GM21576 (cell line): ENCODE measurements around the gene CBLL2.
"Not testable (repeated sequence)": the region's sequence is repeated elsewhere in the genome, so short reads cannot be mapped to it uniquely, and the experiment has no call there.

Experiments used
- ATAC-seq: cut with Tn5 transposase; IDR thresholded peaks from one replicate; pipeline ENCODE4 v1.9.1; 2021; ENCODE audit warnings: mild to moderate bottlenecking, moderate library complexity; ENCODE audit not compliant: unreplicated experiment

The CBLL2 gene, protein sequence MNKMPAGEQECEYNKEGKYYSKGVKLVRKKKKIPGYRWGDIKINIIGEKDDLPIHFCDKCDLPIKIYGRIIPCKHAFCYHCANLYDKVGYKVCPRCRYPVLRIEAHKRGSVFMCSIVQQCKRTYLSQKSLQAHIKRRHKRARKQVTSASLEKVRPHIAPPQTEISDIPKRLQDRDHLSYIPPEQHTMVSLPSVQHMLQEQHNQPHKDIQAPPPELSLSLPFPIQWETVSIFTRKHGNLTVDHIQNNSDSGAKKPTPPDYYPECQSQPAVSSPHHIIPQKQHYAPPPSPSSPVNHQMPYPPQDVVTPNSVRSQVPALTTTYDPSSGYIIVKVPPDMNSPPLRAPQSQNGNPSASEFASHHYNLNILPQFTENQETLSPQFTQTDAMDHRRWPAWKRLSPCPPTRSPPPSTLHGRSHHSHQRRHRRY

DNA sequence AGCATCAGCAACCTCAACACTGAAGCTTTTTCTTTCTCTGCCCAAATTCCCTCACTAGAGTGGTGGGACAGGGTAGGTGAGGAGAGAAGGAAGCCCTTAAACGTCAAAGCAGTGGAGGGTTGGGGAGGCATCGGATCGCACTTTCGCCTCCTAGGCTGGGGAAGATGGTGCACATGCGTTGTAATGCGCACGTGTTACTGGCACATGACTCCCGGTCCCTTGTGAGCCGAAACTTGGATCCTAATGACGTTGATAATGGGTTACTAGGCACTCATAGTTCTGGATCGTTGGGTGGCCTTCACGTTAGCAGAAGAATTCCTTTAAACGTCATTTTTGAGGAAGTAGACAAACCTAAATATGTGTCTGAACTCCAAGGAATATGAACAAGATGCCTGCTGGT, at the start of gene CBLL2:
CBLL2 (plus strand) TSS at position 301 of the 400 bp plus-strand sequence; CDS start at position 380, 79 bp downstream.
- no peak for ATAC-seq

DNA sequence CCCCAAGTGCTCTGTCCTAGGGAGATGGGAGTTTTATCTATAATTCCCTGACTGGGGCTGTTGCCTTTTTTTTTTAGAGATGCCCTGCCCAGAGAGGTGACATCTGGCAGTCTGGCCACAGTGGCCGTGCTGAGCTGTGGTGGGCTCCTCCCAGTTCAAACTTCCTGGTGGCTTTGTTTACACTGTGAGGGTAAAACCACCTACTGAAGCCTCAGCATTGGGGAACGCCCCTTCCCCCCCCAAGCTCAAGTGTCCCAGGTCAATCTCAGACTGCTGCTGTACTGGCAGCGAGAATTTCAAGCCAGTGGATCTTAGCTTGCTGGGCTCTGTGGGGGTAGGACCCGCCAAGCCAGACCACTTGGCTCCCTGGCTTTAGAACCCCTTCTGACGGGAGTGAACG, 38.3 kb upstream of the CBLL2 start:
- no peak for ATAC-seq

DNA sequence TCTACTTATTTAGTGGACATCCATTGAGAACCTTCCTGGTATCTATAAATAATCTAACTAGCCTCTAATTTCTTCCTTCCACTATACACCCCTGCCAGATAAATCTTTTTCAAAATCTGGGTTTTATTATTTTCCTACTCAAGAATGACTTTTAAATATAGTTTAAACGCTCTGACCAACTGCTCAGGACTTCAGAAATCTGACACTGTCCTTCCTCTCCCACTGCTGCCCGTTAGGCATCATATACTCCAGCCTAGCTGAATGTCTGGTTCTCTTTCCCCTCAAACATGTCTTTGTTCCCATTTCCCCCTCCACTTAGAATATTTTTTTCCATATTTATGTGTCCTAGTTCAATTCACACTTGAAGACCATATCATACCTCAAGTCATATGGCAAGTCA, 35.2 kb upstream of the CBLL2 start:
- no peak for ATAC-seq

DNA sequence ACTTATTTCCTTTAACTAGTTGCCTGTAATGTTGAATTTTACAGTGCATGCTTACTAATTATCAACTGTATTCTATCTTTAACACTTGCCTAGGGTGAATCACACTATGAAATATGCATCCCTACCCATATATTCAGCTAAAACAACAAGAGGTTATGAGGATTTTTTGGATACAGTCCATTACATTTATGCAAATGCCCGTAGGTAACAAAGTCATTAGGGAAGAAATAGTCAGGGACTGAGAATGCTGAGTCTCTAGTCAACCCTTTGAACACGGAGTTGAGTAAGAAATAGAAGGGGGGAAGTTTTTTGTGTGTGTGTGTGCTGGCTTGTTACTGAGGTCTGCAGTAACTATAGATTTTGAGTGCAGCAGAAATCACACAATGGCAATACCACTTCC, 26.1 kb upstream of the CBLL2 start:
- no peak for ATAC-seq

DNA sequence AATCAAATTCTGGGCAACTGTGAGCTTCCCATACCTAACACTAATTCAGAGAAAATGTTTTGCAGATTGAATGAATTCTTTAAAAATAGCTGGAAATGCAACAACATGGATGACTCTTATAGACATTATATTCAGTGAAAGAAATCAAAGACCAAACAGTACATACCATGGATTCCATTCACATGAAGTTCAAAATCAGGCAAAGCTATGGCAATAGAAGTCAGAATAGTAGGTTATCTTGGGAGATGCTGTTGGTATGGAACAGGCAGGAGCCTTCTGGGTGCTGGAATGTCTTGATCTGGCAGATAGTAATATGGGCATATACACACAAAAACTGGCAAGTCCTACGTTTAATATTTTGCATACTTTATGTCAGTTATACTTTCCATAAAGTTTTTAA, 25.5 kb upstream of the CBLL2 start:
- no peak for ATAC-seq

DNA sequence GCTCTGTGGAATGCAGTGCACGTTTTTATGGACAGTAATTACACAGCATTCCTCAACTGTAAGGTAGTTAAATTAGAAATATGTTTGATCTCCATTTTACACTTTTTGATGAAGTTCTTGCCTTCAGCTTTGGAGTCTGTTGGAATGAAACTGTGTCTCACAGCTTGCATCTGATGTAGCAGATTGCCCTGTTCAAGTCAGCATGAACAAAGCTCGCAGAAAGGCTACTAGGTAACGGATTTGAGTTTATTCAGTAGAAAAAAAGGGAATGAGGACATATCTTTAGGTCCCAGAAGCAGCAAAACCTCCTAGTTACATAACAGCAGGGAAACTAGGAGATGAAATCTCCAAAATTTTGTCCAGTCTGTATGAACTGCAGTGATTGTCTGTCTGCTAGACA, 24.3 kb upstream of the CBLL2 start:
- ATAC-seq = no peak

DNA sequence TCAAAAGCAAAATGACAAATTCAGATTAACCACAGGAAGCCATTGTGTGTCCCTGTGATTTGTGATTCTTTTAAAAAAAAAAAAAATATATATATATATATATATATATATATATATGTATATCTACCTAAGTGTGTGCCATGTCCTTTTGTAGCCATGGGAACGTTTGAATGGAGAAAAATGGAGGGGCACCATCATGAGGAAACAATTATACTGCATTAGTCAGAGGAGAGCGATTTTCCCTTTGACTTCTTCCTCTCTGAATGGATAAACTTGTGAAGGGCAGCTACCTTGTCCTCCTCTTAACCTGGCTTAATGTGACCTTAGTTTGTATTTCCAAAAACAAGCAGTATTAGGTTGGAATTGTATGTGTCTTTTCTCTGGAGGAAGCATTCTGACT, 23.3 kb upstream of the CBLL2 start:
- ATAC-seq = no peak

DNA sequence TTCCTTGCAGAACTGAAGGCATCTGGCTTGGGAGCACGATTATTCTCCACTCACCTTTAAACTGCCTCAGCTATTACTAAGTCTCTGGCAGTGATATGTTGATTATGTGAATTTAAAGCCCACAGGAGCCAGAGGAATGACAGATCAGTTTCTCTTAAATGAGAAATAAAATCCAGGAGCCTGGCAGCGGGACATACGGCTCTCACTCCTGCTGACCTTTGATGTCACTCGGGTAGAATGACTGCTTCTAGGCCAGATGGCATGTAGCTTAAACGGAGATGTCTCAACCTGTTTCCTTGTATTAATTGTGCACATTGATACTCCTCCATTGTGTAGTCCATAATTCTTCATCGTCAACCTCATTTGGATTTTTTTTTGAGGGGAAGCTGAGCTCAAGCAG, 4.0 kb upstream of the CBLL2 start:
- ATAC-seq = no peak

DNA sequence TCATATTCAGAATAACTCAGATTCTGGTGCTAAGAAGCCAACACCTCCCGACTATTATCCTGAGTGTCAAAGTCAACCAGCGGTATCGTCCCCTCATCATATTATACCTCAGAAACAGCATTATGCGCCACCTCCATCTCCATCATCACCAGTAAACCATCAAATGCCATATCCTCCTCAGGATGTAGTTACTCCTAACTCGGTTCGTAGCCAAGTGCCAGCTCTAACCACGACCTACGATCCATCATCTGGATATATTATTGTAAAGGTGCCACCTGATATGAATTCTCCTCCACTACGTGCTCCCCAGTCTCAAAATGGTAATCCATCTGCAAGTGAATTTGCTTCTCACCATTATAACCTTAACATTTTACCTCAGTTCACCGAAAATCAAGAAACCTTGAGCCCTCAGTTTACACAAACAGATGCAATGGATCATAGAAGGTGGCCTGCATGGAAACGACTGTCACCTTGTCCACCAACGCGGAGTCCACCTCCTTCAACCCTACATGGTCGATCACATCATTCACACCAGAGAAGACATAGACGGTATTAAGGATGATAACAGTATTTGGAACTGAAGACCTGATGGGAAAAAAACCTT, 1.1 kb downstream of the CBLL2 start:
- no peak for ATAC-seq

DNA sequence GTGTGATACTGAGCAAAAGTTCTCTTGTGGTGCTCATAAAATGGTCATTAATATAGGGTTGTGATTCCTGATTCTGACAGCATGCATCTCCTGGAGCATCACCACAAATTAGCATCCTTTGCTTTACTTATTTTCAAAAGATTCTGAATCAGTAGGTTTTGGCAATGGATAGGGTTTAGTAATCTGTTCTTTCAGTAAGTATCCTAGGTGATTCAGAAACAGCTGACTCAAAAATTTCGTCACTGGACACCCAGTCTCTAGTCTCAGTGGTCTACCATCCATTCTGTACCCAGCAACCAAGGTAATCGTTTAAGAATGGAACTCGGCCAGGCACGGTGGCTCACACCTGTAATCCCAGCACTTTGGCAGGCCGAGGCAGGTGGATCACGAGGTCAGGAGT, 4.1 kb downstream of the CBLL2 start:
- no peak for ATAC-seq

DNA sequence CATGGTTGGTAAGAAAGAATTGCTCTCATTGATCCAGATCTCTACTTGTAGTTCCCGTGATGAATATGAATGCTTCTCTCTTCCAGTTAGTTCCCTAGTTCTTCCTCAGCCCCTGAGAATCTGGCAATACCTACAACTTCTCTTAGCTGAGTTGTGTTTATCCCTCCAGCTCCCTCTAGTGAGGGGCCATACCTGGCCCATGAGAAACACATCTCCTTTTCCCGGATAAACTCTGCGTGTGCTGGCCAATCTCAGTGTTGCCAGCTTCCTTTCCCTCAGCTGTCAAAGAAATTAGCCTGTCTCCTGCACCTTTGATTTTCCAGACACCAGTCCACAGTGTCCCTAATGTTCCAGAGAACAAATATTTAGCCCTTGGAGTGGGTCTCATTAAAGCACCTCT, 5.7 kb downstream of the CBLL2 start:
- no peak for ATAC-seq

DNA sequence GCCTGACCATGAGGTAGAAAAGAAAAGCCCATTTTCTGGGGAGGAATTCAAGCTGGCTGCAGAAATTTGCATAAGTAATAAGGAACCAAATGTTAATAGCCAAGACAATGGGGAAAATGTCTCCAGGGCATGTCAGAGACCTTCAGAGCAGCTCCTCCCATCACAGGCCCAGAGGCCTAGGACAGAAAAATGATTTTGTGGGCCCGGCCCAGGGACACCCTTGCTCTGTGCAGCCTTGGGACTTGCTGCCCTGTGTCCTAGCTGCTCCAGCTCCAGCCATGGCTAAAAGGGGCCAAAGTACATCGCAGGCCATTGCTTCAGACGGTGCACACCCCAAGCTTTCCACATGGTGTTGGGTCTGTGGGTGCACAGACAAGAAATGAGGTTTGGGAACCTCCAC, 16.5 kb downstream of the CBLL2 start:
- not testable (repeated sequence) for ATAC-seq

DNA sequence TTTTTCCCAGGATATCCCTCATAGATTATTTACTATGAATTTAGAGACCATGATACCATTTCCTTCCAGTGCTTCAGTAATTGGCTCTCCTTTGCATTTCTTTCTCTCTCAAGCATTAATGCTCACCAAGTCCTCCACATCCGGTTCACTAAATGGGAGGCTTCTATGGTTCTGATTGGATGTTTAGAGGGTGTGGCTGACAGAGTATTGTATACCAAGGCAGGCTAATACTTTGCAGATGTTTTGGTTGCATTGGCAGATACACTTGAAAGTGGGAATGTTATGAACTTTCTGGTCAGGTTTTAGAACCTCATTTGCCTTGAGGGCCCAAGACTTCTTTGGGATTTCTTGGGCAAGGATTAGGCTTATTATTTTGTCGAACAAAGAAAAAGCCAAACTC, 24.2 kb downstream of the CBLL2 start:
- ATAC-seq = no peak

DNA sequence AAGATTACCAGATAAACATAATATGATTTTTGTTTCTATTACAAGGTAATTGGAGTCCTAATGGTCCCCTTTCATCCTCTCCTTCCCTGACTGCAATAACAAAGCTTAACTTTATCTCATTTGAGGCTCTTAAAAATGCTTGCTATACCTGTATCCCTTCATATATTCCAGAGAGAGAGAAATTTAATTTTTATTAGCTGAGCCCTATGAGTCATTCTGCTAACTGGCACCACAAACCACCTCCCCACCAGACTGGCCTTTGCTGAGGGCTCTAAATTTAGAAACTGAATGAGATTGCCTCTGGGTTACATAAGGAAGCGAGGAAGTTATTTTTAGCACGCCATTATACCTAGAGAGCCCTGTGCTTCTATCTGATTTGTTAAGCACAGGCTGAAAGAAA, 27.4 kb downstream of the CBLL2 start:
- ATAC-seq = peak; percentile 97

DNA sequence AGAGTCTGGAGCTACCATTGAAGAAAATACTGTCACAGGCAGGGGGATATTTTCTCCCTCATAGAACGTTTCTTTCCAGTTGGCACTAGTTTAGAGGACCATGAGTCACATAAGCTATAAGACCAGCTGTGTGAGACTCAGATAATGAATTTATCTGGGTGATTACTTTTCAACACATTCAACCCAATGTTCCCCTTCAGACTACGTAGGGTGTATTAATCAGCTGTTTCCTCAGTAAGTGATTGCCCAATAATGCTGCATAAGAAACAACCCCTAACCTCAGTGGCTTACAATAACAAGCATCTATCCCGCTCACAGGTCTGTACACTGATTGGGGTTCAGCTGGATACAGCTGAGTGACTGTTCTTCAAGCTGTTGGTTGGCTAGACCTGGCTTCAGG, 38.1 kb downstream of the CBLL2 start:
- ATAC-seq = no peak

DNA sequence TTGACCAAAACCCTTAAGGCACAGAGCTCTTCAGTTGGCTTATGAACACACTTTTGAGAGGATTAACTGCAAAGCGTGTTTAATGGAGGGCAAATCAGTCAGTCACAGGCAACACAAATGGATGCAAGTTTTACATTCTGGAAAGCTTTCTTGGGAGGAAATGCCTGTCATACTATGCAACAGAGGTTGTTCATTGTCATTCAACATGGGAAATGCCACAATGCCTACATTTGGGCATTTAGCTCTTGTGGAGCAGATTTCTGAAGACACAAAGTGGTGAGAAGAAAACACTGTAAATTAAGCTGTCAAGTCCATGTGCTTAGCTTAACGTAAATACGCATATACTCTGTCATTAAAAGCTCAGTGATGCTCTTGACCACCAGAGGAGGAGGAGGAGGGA, 41.1 kb downstream of the CBLL2 start:
- no peak for ATAC-seq

DNA sequence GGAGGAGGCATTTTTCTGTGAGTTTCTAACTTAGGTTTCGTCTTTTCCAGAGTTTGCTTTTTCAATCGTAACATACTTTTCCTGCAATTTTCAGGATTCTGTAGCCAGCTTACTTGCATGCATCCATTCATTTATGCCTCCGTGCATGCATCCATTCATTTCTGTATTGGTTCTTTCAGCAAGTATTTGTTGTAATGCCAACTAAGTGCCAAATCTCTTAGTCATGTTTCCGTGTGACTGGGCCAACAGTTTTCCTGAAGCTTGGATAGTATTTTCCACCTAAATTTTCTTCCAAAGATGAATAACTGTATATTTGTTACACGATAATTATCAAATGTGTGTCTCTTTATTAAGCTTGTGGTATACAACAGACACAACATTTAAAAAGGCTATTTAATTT, 41.5 kb downstream of the CBLL2 start:
- no peak for ATAC-seq

DNA sequence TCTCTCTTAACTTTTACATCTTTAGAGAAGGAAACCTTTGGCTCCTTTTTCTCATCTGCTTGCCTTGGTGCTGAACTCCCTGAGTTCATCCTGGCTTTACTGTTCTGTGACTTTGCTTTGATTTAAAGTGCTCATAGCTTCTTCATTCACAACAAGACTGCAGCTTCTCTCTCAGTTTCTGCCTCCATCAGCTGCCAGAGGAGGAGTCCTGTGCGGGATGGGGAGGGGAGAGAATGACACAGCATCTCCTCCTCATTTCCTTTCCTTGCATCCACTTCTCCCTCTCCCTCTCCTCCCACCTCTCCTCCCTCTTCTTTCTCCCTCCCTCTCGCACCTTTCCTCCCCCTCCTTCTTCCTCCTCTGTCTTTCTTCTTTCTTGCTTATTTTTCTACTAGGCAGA, 42.0 kb downstream of the CBLL2 start:
- ATAC-seq = no peak

DNA sequence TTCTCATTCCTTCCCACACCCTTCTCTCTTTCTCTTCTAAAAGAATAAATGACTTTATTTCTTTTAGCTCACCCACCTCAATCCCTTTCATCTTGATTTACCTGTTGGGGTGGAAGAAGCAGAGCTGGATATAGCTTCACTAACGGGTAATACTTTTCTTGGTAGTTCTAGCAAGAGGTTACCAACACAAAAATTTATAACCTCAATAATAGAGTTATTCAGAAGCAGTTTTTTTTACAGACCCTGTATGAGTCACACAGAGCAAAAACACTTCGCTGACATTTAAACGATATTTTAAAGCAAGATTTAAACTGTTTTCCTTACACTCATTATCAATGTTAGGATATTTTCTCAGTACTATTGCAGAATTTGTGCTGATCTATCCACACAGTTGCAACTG, 42.4 kb downstream of the CBLL2 start:
- ATAC-seq = no peak

DNA sequence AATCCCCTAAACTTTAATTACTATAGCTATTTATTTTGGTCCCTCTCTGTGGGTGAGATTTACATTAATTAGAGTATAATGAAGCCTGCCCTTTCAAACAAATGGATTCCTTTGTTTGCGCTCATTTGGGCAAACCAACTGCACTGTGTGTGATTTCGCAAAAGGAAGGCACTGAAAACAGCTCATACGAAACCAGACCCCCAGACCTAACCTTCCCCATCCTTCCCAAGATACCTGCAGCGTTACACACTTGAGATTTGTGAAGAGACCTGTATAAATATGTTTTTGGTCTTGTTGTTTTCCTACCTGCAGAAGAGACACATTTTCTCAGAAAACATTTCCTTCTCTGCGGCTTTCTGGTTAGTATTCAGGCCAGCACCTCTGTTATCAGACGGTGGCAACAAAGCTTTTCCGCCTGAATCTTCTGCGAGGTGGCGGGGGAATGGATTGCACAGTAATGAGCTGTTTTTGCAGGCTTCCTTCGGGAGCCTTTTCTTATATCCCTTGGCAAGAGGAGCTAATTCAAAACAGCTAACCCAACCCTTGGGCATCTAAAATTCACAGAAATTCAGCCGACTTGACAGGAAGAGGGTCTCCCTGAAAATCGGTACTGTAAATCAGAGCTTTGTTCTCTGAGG, 47.6 kb downstream of the CBLL2 start:
- no peak for ATAC-seq

DNA sequence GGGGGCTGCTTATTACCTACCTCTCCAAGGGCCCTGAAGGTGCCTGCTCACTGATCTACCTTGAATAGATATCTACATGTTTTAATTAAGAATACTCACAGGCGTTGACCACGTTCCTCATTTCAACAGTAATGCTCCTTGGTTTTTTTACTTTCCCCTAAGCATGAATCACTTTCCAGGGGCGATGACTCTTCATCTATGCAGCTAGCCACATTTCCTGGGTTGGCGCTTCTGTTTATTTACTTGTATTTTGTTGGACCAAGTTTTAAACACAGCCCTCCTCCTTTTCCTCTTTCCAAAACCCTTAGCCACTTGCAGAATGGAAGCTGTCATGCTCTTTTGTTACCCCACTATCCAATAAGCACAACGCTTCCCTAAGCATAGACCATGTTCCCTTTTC, 50.8 kb downstream of the CBLL2 start:
- no peak for ATAC-seq
